Central memory CD8-positive, alpha-beta T cell (primary cell): Measurements from ENCODE around the gene ZBTB7A.

Source experiments
- ATAC-seq: fragments of 150-1000 bp; cut with Tn5 transposase; replicated peaks from 2 replicates; pipeline ENCODE4 v1.10.0; 2022; ENCODE audit warnings: mild to moderate bottlenecking, moderate FRiP score, moderate number of reproducible peaks; ENCODE audit not compliant: poor library complexity, severe bottlenecking; ENCODE audit errors: extremely low read depth
- DNase-seq, 2 donors: peaks; one replicate each; pipeline ENCODE4 v3.0.0; 2021; ENCODE audit warnings: low spot score in 2 of 2
- H3K27ac Mint-ChIP-seq: one replicate; pipeline ENCODE4 v1.8.0; 2022; ENCODE audit warnings: low read depth, mild to moderate bottlenecking, moderate library complexity, mixed read lengths
- H3K27me3 Mint-ChIP-seq: one replicate; pipeline ENCODE4 v1.8.0; 2022; ENCODE audit warnings: mixed read lengths
- H3K36me3 Mint-ChIP-seq: one replicate; pipeline ENCODE4 v1.8.0; 2022; ENCODE audit warnings: mild to moderate bottlenecking, moderate library complexity, mixed read lengths; ENCODE audit not compliant: insufficient read depth
- H3K4me1 Mint-ChIP-seq: one replicate; pipeline ENCODE4 v1.8.0; 2022; ENCODE audit warnings: mixed read lengths
- H3K4me3 Mint-ChIP-seq: one replicate; pipeline ENCODE4 v1.8.0; 2022; ENCODE audit warnings: mild to moderate bottlenecking, moderate library complexity, mixed read lengths
- H3K9me3 Mint-ChIP-seq: one replicate; pipeline ENCODE4 v1.8.0; 2022; ENCODE audit warnings: mixed read lengths

ZBTB7A gene

GRCh38 chr19:4100647-4101495, 34.2 kb upstream of the ZBTB7A start:
- no peaks in the 10 kb centered on the region for H3K27me3 Mint-ChIP-seq
- H3K9me3 Mint-ChIP-seq: no peaks in the 10 kb centered on the region
- ATAC-seq (no peak), DNase-seq (no peak)
- peak overlapping the region; percentile 83 for H3K27ac Mint-ChIP-seq
- peaks cover 25% of the 10 kb centered on the region for H3K4me1 Mint-ChIP-seq
- no peak overlapping the region for H3K4me3 Mint-ChIP-seq
- H3K36me3 Mint-ChIP-seq: peaks cover 29% of the 10 kb centered on the region

- ATAC-seq: no peak
- Mint-ChIP-seq H3K27me3 (no peaks in the 10 kb centered on the region), H3K27ac (no peak overlapping the region), H3K9me3 (no peaks in the 10 kb centered on the region), H3K36me3 (peaks cover 21% of the 10 kb centered on the region), H3K4me1 (peaks cover 8% of the 10 kb centered on the region), H3K4me3 (no peak overlapping the region)
- no peak for DNase-seq
Observed at GRCh38 chr19:4099041-4099764, 32.5 kb upstream of the ZBTB7A start.

- H3K4me3 Mint-ChIP-seq: no peak overlapping the region
- H3K27ac Mint-ChIP-seq: no peak overlapping the region
- no peak for DNase-seq
- H3K27me3 Mint-ChIP-seq: no peaks in the 10 kb centered on the region
- no peak for ATAC-seq
- peaks cover 22% of the 10 kb centered on the region for H3K36me3 Mint-ChIP-seq
- peaks cover 2% of the 10 kb centered on the region for H3K4me1 Mint-ChIP-seq
- H3K9me3 Mint-ChIP-seq: no peaks in the 10 kb centered on the region
Observed at GRCh38 chr19:4098493-4098892, 31.8 kb upstream of the ZBTB7A start.

- Mint-ChIP-seq H3K9me3 (no peaks in the 10 kb centered on the region), H3K4me3 (no peak overlapping the region), H3K36me3 (peaks cover 21% of the 10 kb centered on the region), H3K27ac (no peak overlapping the region), H3K4me1 (no peaks in the 10 kb centered on the region), H3K27me3 (no peaks in the 10 kb centered on the region)
- DNase-seq (no peak), ATAC-seq (no peak)
Observed at GRCh38 chr19:4097501-4097900, 30.8 kb upstream of the ZBTB7A start.

GRCh38 chr19:4096049-4096892, 29.6 kb upstream of the ZBTB7A start:
- Mint-ChIP-seq H3K27ac (no peak overlapping the region), H3K4me3 (no peak overlapping the region), H3K4me1 (no peaks in the 10 kb centered on the region), H3K27me3 (no peaks in the 10 kb centered on the region), H3K36me3 (peaks cover 17% of the 10 kb centered on the region), H3K9me3 (no peaks in the 10 kb centered on the region)
- ATAC-seq (no peak), DNase-seq (no peak)

- ATAC-seq: no peak
- no peak overlapping the region for H3K4me3 Mint-ChIP-seq
- no peaks in the 10 kb centered on the region for H3K27me3 Mint-ChIP-seq
- no peak for DNase-seq
- H3K9me3 Mint-ChIP-seq: no peaks in the 10 kb centered on the region
- no peak overlapping the region for H3K27ac Mint-ChIP-seq
- H3K36me3 Mint-ChIP-seq: peaks cover 14% of the 10 kb centered on the region
- H3K4me1 Mint-ChIP-seq: no peaks in the 10 kb centered on the region
Observed at GRCh38 chr19:4095488-4095844, 28.8 kb upstream of the ZBTB7A start.

- no peak overlapping the region for H3K27ac Mint-ChIP-seq
- no peak for DNase-seq
Observed at GRCh38 chr19:4094761-4095487, 28.2 kb upstream of the ZBTB7A start.

GRCh38 chr19:4094291-4094690, 27.6 kb upstream of the ZBTB7A start:
- peaks cover 14% of the 10 kb centered on the region for H3K36me3 Mint-ChIP-seq
- no peak for ATAC-seq
- H3K27me3 Mint-ChIP-seq: no peaks in the 10 kb centered on the region
- DNase-seq: no peak
- peaks cover 9% of the 10 kb centered on the region for H3K4me1 Mint-ChIP-seq
- no peaks in the 10 kb centered on the region for H3K9me3 Mint-ChIP-seq
- H3K4me3 Mint-ChIP-seq: no peak overlapping the region
- H3K27ac Mint-ChIP-seq: no peak overlapping the region

More at GRCh38 chr19:4094761-4095487, 28.2 kb upstream of the ZBTB7A start:
- peaks cover 13% of the 10 kb centered on the region for H3K36me3 Mint-ChIP-seq
- H3K4me3 Mint-ChIP-seq: no peak overlapping the region
- peaks cover 3% of the 10 kb centered on the region for H3K4me1 Mint-ChIP-seq
- H3K27me3 Mint-ChIP-seq: no peaks in the 10 kb centered on the region
- H3K9me3 Mint-ChIP-seq: no peaks in the 10 kb centered on the region
- ATAC-seq: no peak

- H3K4me3 Mint-ChIP-seq: no peak overlapping the region
- H3K27me3 Mint-ChIP-seq: no peaks in the 10 kb centered on the region
- no peak overlapping the region for H3K27ac Mint-ChIP-seq
- H3K9me3 Mint-ChIP-seq: no peaks in the 10 kb centered on the region
- peaks cover 15% of the 10 kb centered on the region for H3K4me1 Mint-ChIP-seq
- H3K36me3 Mint-ChIP-seq: peaks cover 18% of the 10 kb centered on the region
- no peak for ATAC-seq
- DNase-seq: no peak
Observed at GRCh38 chr19:4093643-4094175, 27.0 kb upstream of the ZBTB7A start.

GRCh38 chr19:4090356-4091220, 23.9 kb upstream of the ZBTB7A start:
- H3K27me3 Mint-ChIP-seq: no peaks in the 10 kb centered on the region
- H3K27ac Mint-ChIP-seq: no peak overlapping the region
- H3K9me3 Mint-ChIP-seq: no peaks in the 10 kb centered on the region
- H3K36me3 Mint-ChIP-seq: peaks cover 15% of the 10 kb centered on the region
- H3K4me1 Mint-ChIP-seq: peaks cover 29% of the 10 kb centered on the region
- no peak overlapping the region for H3K4me3 Mint-ChIP-seq
- no peak for DNase-seq
- no peak for ATAC-seq

GRCh38 chr19:4089946-4090345, 23.2 kb upstream of the ZBTB7A start:
- Mint-ChIP-seq H3K4me3 (no peak overlapping the region), H3K27ac (peak overlapping the region; percentile 90), H3K27me3 (no peaks in the 10 kb centered on the region), H3K9me3 (no peaks in the 10 kb centered on the region), H3K36me3 (peaks cover 15% of the 10 kb centered on the region), H3K4me1 (peaks cover 29% of the 10 kb centered on the region)
- DNase-seq (no peak), ATAC-seq (no peak)
